H1 (cell line): ENCODE measurements around the gene NR2F1-AS1. TPM values are rescaled to one million over a fixed set of nuclear protein-coding genes. Genes with fewer than 3 reads are reported as not detected.
"Not testable (repeated sequence)": the region's sequence is repeated elsewhere in the genome, so short reads cannot be mapped to it uniquely, and the experiment has no call there.

Experiments used
- CTCF ChIA-PET: fragments of 300-600 bp; sonication (Branson Sonifier 250); formaldehyde crosslinking; loops from one replicate; lab custom pipeline; 2021; ENCODE audit not compliant: partially characterized antibody; lab: Charles Lee
- POLR2A ChIA-PET: fragments of 300-600 bp; sonication (Branson Sonifier 250); formaldehyde crosslinking; loops from one replicate; lab custom pipeline; 2021; ENCODE audit warnings: inconsistent platforms; ENCODE audit not compliant: partially characterized antibody; lab: Charles Lee
- DNase-seq, 2 experiments: peaks; one replicate each; pipeline versions ENCODE4 v3.0.0 to v3.0.0-alpha.2; 2010 to 2022; ENCODE audit warnings: low spot score in 2 of 2, low read depth in 1 of 2, mixed read lengths in 1 of 2
- FAIRE-seq: peaks from 2 replicates; lab custom pipeline; 2011; peaks lifted over from hg19 to GRCh38; lab: Jason Lieb, UNC
- H2AFZ ChIP-seq: 2 replicates; pipeline ENCODE4 v1.8.1; 2012; ENCODE audit warnings: low read length, inconsistent platforms
- H2AK5ac ChIP-seq: 2 replicates; pipeline ENCODE4 v1.6.1; 2013; ENCODE audit warnings: low read depth, low read length
- H2BK120ac ChIP-seq: replicated peaks from 2 replicates; pipeline ENCODE3; 2013; ENCODE audit warnings: low read depth, low read length, inconsistent platforms
- H2BK12ac ChIP-seq: 2 replicates; pipeline ENCODE4 v1.6.1; 2013; ENCODE audit warnings: low read depth, low read length
- H2BK15ac ChIP-seq: 2 replicates; pipeline ENCODE4 v1.6.1; 2013; ENCODE audit warnings: low read length
- H2BK20ac ChIP-seq: 2 replicates; pipeline ENCODE4 v1.6.1; 2013; ENCODE audit warnings: low read length
- H2BK5ac ChIP-seq: 2 replicates; pipeline ENCODE4 v1.6.1; 2013; ENCODE audit warnings: low read depth, low read length
- H3K14ac ChIP-seq: 2 replicates; pipeline ENCODE4 v1.6.1; 2013; ENCODE audit warnings: inconsistent platforms; ENCODE audit not compliant: insufficient read length
- H3K18ac ChIP-seq: 2 replicates; pipeline ENCODE4 v1.6.1; 2013; ENCODE audit warnings: low read length; ENCODE audit errors: extremely low read depth
- H3K23ac ChIP-seq: 2 replicates; pipeline ENCODE4 v1.6.1; 2013; ENCODE audit warnings: inconsistent platforms; ENCODE audit not compliant: insufficient read length
- H3K23me2 ChIP-seq: 2 replicates; pipeline ENCODE4 v1.6.1; 2013; ENCODE audit warnings: low read depth, low read length
- H3K27ac ChIP-seq: 2 replicates; pipeline ENCODE4 v1.6.1; 2011; ENCODE audit warnings: low read depth, low read length, inconsistent platforms
- H3K27me3 ChIP-seq, 4 experiments: replicated peaks in 1 of 4; 1 replicate in 1 of 4; 2 replicates in 3 of 4; pipeline versions ENCODE4 v1.6.1 to v1.8.1; 2011 to 2013; ENCODE audit warnings: low read length in 3 of 4, mild to moderate bottlenecking in 3 of 4, inconsistent platforms in 2 of 4, mixed read lengths in 2 of 4, moderate library complexity in 1 of 4; ENCODE audit not compliant: control insufficient read depth in 3 of 4, insufficient read depth in 3 of 4; ENCODE audit errors: extremely low read depth in 1 of 4
- H3K36me3 ChIP-seq, 4 experiments: 2 replicates each; pipeline versions ENCODE4 v1.6.1 to v1.8.1; 2011 to 2013; ENCODE audit warnings: mild to moderate bottlenecking in 4 of 4, low read length in 3 of 4, moderate library complexity in 2 of 4, control low read depth in 1 of 4, inconsistent platforms in 1 of 4; ENCODE audit not compliant: insufficient read depth in 4 of 4, control insufficient read depth in 2 of 4
- H3K4ac ChIP-seq: replicated peaks from 2 replicates; pipeline ENCODE3; 2013; ENCODE audit warnings: low read length, low read depth, mixed read lengths, inconsistent platforms; ENCODE audit not compliant: insufficient read length
- H3K4me1 ChIP-seq, 4 experiments: replicated peaks in 1 of 4; 1 replicate in 1 of 4; 2 replicates in 3 of 4; pipeline versions ENCODE4 v1.6.1 to v1.8.1; 2011 to 2013; ENCODE audit warnings: low read length in 3 of 4, inconsistent platforms in 2 of 4, mixed read lengths in 1 of 4; ENCODE audit not compliant: insufficient read depth in 4 of 4, control insufficient read depth in 3 of 4
- H3K4me2 ChIP-seq, 2 experiments: 2 replicates each; pipeline versions ENCODE4 v1.6.1 to v1.8.1; 2011 to 2013; ENCODE audit warnings: low read depth in 2 of 2, low read length in 2 of 2, control low read depth in 1 of 2, inconsistent platforms in 1 of 2, mild to moderate bottlenecking in 1 of 2; ENCODE audit not compliant: insufficient read depth in 1 of 2
- H3K4me3 ChIP-seq, 4 experiments: fragments of 200-600, 300-600 bp in 1 of 4; sonication (generic), shearing (Covaris generic), sonication (Bioruptor Twin) in 1 of 4; 2 replicates each; pipeline versions ENCODE4 v1.5.1 to v1.8.1; 2011 to 2016; ENCODE audit warnings: low read length in 4 of 4, low read depth in 3 of 4, control low read depth in 2 of 4, inconsistent platforms in 2 of 4, mild to moderate bottlenecking in 2 of 4, mixed read lengths in 1 of 4, moderate library complexity in 1 of 4; ENCODE audit not compliant: insufficient read depth in 2 of 4; ENCODE audit errors: extremely low read depth in 1 of 4
- H3K56ac ChIP-seq: replicated peaks from 2 replicates; pipeline ENCODE3; 2013; ENCODE audit warnings: low read depth, mild to moderate bottlenecking, mixed read lengths, low read length, inconsistent platforms; ENCODE audit not compliant: insufficient read length
- H3K79me1 ChIP-seq: 2 replicates; pipeline ENCODE4 v1.6.1; 2013; ENCODE audit warnings: low read depth, low read length, control low read depth
- H3K79me2 ChIP-seq, 2 experiments: 2 replicates each; pipeline versions ENCODE4 v1.6.1 to v1.8.1; 2012 to 2013; ENCODE audit warnings: low read length in 2 of 2, mild to moderate bottlenecking in 2 of 2, inconsistent platforms in 1 of 2; ENCODE audit not compliant: insufficient read depth in 2 of 2, control insufficient read depth in 1 of 2
- H3K9ac ChIP-seq, 4 experiments: replicated peaks in 1 of 4; 1 replicate in 1 of 4; 2 replicates in 3 of 4; pipeline versions ENCODE4 v1.6.1 to v1.8.1; 2011 to 2013; ENCODE audit warnings: low read depth in 3 of 4, low read length in 3 of 4, control low read depth in 2 of 4, mild to moderate bottlenecking in 2 of 4, moderate library complexity in 2 of 4, inconsistent platforms in 1 of 4; ENCODE audit errors: extremely low read depth in 1 of 4
- H3K9me3 ChIP-seq, 2 experiments: 2 replicates each; pipeline versions ENCODE4 v1.6.1 to v1.8.1; 2012 to 2013; ENCODE audit warnings: mild to moderate bottlenecking in 2 of 2, moderate library complexity in 2 of 2, control low read depth in 1 of 2, inconsistent platforms in 1 of 2, low read depth in 1 of 2, low read length in 1 of 2, mixed read lengths in 1 of 2; ENCODE audit not compliant: insufficient read depth in 2 of 2
- H4K20me1 ChIP-seq, 2 experiments: replicated peaks in 1 of 2; 2 replicates each; pipeline versions ENCODE3 to v1.8.1; 2011 to 2013; ENCODE audit warnings: inconsistent platforms in 2 of 2, low read length in 2 of 2, mild to moderate bottlenecking in 1 of 2; ENCODE audit not compliant: insufficient read depth in 2 of 2, control insufficient read depth in 1 of 2
- H4K5ac ChIP-seq: 2 replicates; pipeline ENCODE4 v1.6.1; 2013; ENCODE audit warnings: low read length, low read depth, mixed read lengths, inconsistent platforms; ENCODE audit not compliant: insufficient read length
- H4K8ac ChIP-seq: 2 replicates; pipeline ENCODE4 v1.8.0; 2013; ENCODE audit warnings: mild to moderate bottlenecking, moderate library complexity, low read length, inconsistent platforms; ENCODE audit not compliant: insufficient read depth; ENCODE audit errors: extremely low read depth
- H4K91ac ChIP-seq: replicated peaks from 2 replicates; pipeline ENCODE3; 2013; ENCODE audit warnings: low read length, mixed read lengths, inconsistent platforms; ENCODE audit not compliant: insufficient read length
- CEBPB ChIP-seq: IDR thresholded peaks from 2 replicates; pipeline ENCODE4 v1.6.1; 2012; ENCODE audit warnings: low read depth, low read length
- WGBS, 2 experiments: shearing (Covaris generic) in 1 of 2; methylation state at CpG; one replicate each; pipeline versions ENCODE4 v1.1.6 to v1.1.7; 2013 to 2015; ENCODE audit warnings: low lambda C conversion rate in 2 of 2, mixed read lengths in 2 of 2, inconsistent platforms in 1 of 2, low coverage in 1 of 2, missing lambda C conversion rate in 1 of 2; ENCODE audit not compliant: insufficient replicate concordance in 2 of 2, insufficient coverage in 1 of 2, insufficient read length in 1 of 2; ENCODE audit errors: extremely low coverage in 1 of 2, missing lambda C conversion rate in 1 of 2; 5-methylcytosine and 5-hydroxymethylcytosine counted together
- polyA plus RNA-seq, 7 experiments: library from polyadenylated mRNA; depleted of rRNA in 3 of 7; stranded (reverse) in 5 of 7; unstranded in 2 of 7; fragments of >200 nt in 5 of 7; fragments of 200-250 nt in 2 of 7; gene quantifications; 1 replicate in 5 of 7; 2 replicates in 1 of 7; 4 replicates in 1 of 7; pipeline versions ENCODE4 v1.2.1 to v1.2.3, GENCODE V29; 2011 to 2013; ENCODE audit warnings: missing spikeins in 2 of 7, mixed read lengths in 2 of 7
- total RNA-seq: library from RNA; stranded (reverse); fragmentation: NEBNext Ultra II Directional; extraction: Animal tissue kit (Norgen Biotek cat#: 25700); gene quantifications from 2 replicates; pipeline ENCODE4 v1.2.1, GENCODE V29; 2021
- TF ChIP-seq, protein P1 (sequence below): IDR thresholded peaks from 2 replicates; pipeline ENCODE4 v1.6.1; 2012; ENCODE audit warnings: inconsistent platforms

NR2F1-AS1 gene
- total and polyA plus RNA-seq, 2 of the 8 experiments (the other 6 are each of a cell fraction or from before 2014, with no cell fraction given) = 1.6 to 5.6 TPM

DNA sequence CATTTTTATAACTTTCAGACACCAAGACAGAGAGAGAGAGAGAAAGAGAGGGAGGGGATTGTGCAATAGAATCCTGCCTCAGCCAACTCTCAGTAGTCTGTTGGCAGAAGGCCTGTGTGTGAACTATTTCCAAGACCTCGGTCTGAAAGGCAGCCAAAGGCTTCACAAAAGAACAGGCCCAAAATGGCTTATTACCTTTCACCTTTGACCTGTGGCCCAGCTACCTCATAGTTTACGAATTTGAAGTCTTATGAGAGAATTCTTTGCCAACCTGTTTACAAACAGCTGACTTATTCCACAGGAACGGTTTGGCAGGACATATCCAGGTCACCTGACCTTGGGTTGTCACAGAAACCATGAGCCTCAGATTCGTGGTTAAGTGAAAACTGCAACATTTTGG lies 48.6 kb downstream of the NR2F1-AS1 start:
- Histone ChIP-seq H3K79me2 (no peaks in the 10 kb centered on the region), H3K9me3 (no peaks in the 10 kb centered on the region; a peak in 1 of 4 replicates), H4K5ac (no peak overlapping the region), H3K4ac (peak overlapping the region; percentile 69), H2BK120ac (no peak overlapping the region), H3K36me3 (no peaks in the 10 kb centered on the region), H2BK15ac (no peak overlapping the region), H3K27me3 (no peaks in the 10 kb centered on the region), H3K79me1 (no peaks in the 10 kb centered on the region), H2AK5ac (no peak overlapping the region), H2BK5ac (no peak overlapping the region), H2BK12ac (no peak overlapping the region), H3K9ac (no peak overlapping the region), H3K23me2 (no peaks in the 10 kb centered on the region), H3K56ac (no peak overlapping the region), H2AFZ (peak overlapping the region; percentile 79; the same call in 1 of the 2 replicates), H3K4me3 (no peak overlapping the region), H3K23ac (no peak overlapping the region), H4K91ac (no peak overlapping the region), H3K14ac (no peak overlapping the region), H3K27ac (no peak overlapping the region), H4K8ac (no peak overlapping the region), H3K18ac (no peak overlapping the region), H4K20me1 (no peaks in the 10 kb centered on the region), H3K4me1 (no peaks in the 10 kb centered on the region), H2BK20ac (no peak overlapping the region), H3K4me2 (no peak overlapping the region)
- ChIA-PET CTCF (no interaction called here), POLR2A (no interaction called here)
- DNase-seq = no peak
- WGBS, 2 experiments = 87% methylated on average over 4 of the region's 4 CpGs; no CpG with 5 or more reads in 1 of the 2 experiments
- FAIRE-seq = no peak
- peak; percentile 81 for TF ChIP-seq CEBPB
- TF ChIP-seq, protein P1, sequence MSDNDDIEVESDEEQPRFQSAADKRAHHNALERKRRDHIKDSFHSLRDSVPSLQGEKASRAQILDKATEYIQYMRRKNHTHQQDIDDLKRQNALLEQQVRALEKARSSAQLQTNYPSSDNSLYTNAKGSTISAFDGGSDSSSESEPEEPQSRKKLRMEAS = no peak

DNA sequence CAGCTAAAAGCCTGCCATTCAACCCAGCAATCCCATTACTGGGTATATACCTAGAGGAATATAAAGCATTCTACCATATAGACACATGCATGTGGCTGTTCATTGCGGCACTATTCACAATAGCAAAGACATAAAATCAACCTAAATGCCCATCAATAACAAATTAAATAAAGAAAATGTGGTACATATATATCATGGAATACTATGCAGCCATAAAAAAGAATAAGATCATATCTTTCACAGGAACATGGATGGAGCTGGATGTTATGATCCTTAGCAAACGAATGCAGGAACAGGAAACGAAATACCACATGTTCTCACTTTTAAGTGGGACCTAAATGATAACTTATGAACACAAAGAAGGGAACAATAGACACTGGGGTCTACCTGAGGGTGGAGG lies 59.2 kb downstream of the NR2F1-AS1 start:
- H3K4me1 ChIP-seq, H2AK5ac ChIP-seq, H3K23ac ChIP-seq, H3K9ac ChIP-seq, POLR2A ChIA-PET, H3K79me1 ChIP-seq, H2BK5ac ChIP-seq, H2BK120ac ChIP-seq, H3K56ac ChIP-seq, H3K18ac ChIP-seq, H2BK20ac ChIP-seq, H2BK15ac ChIP-seq, H3K36me3 ChIP-seq, H2AFZ ChIP-seq, H3K4me2 ChIP-seq, H3K14ac ChIP-seq, H4K5ac ChIP-seq, H3K27ac ChIP-seq, FAIRE-seq, H3K4me3 ChIP-seq, DNase-seq, H2BK12ac ChIP-seq, H3K27me3 ChIP-seq, H4K8ac ChIP-seq, H4K20me1 ChIP-seq, H3K4ac ChIP-seq, CTCF ChIA-PET, H3K79me2 ChIP-seq, H3K23me2 ChIP-seq, H4K91ac ChIP-seq: not testable (repeated sequence)
- H3K9me3 ChIP-seq = peaks cover 0 to 10% of the 10 kb centered on the region in 2 experiments; a peak in 1 of 4 replicates
- 86% methylated on average over 3 of the region's 3 CpGs; no CpG with 5 or more reads in 1 of the 2 experiments for whole genome bisulfite sequencing, 2 experiments
